ENCODE results near the gene VWA7.

- TF ChIP-seq CTCF (IDR thresholded peaks at IDR 0.05) (no peak), POLR2A (IDR thresholded peaks at IDR 0.05) (no peak)
These were observed 50.0 kb downstream of the VWA7 start for GRCh38 chr6:31727034-31727716.
